Panc1 (cell line): ENCODE results near the gene ZNF609. TPM values are rescaled to one million over a fixed set of nuclear protein-coding genes. Genes with fewer than 3 reads are reported as not detected.

Source experiments
- ATAC-seq: fragments of 200-7000 bp; cut with Tn5 transposase; 2 replicates; pipeline ENCODE4 v1.9.1; 2020; ENCODE audit warnings: mild to moderate bottlenecking, moderate library complexity
- BruUV-seq: library from RNA; stranded (reverse); fragments of 400-500 nt; replicated peaks from 2 replicates; lab custom pipeline; 2021; lab: Mats Ljungman, UMichigan
- CTCF ChIA-PET: fragments of 300-600 bp; sonication (Branson Sonifier 250); formaldehyde crosslinking; loops from one replicate; lab custom pipeline; 2022; ENCODE audit warnings: antibody characterized with exemption; lab: Charles Lee
- POLR2A ChIA-PET: fragments of 300-600 bp; sonication (Branson Sonifier 250); formaldehyde crosslinking; loops from one replicate; lab custom pipeline; 2022; ENCODE audit warnings: antibody characterized with exemption; lab: Charles Lee
- DNase-seq: peaks from one replicate; pipeline ENCODE4 v3.0.0-alpha.2; 2010; ENCODE audit warnings: low read depth, low spot score
- H3K27ac ChIP-seq: 2 replicates; pipeline ENCODE4 v1.5.1; 2011; ENCODE audit warnings: mild to moderate bottlenecking, low read length, inconsistent platforms
- H3K27me3 ChIP-seq: fragments of 200-500 bp; sonication (Bioruptor generic); 2 replicates; pipeline ENCODE4 v1.6.0; 2014; ENCODE audit warnings: low read length, inconsistent platforms; ENCODE audit not compliant: control insufficient read depth, insufficient read depth
- H3K36me3 ChIP-seq: fragments of 200-500 bp; sonication (Bioruptor generic); 2 replicates; pipeline ENCODE4 v1.5.1; 2014; ENCODE audit warnings: inconsistent platforms, mild to moderate bottlenecking, low read length, moderate library complexity; ENCODE audit not compliant: control insufficient read depth, insufficient read depth
- H3K4me1 ChIP-seq: 2 replicates; pipeline ENCODE4 v1.5.1; 2011; ENCODE audit warnings: inconsistent platforms, mild to moderate bottlenecking, low read length, moderate library complexity; ENCODE audit not compliant: control insufficient read depth, insufficient read depth
- H3K4me3 ChIP-seq, 2 experiments: 2 replicates each; pipeline ENCODE4 v1.5.1; 2011 to 2012; ENCODE audit warnings: low read depth in 2 of 2, low read length in 2 of 2, mild to moderate bottlenecking in 2 of 2, inconsistent platforms in 1 of 2, moderate library complexity in 1 of 2
- H3K9me3 ChIP-seq: fragments of 200-500 bp; sonication (Bioruptor generic); 2 replicates; pipeline ENCODE4 v1.5.1; 2014; ENCODE audit warnings: low read depth, mild to moderate bottlenecking, inconsistent platforms, low read length, moderate library complexity; ENCODE audit not compliant: control insufficient read depth, insufficient read depth
- POLR2AphosphoS5 ChIP-seq: IDR thresholded peaks from 2 replicates; pipeline ENCODE4 v1.6.1; 2012; ENCODE audit warnings: mild to moderate bottlenecking, low read depth, low read length, moderate library complexity
- SIN3A ChIP-seq: IDR thresholded peaks from 2 replicates; pipeline ENCODE4 v1.6.1; 2012; ENCODE audit warnings: low read depth, mild to moderate bottlenecking, low read length, moderate library complexity, borderline replicate concordance; ENCODE audit not compliant: insufficient read depth
- TCF7L2 ChIP-seq: IDR thresholded peaks from 2 replicates; pipeline ENCODE4 v1.6.1; 2011; ENCODE audit warnings: mild to moderate bottlenecking, low read depth, low read length, inconsistent platforms
- in situ Hi-C: cut with HindIII; loops from 2 replicates; pipeline ENCODE4 v1.10.0; 2016; ENCODE audit warnings: low sequenced_read_pairs, low pct_unique_long_range_greater_than_20kb
- intact Hi-C: fragments of 100-400 bp; cut with micrococcal nuclease; formaldehyde crosslinking; loops from one replicate; pipeline ENCODE4 v1.10.0; 2022; ENCODE audit not compliant: unreplicated experiment
- total RNA-seq: library from RNA; stranded (reverse); gene quantifications from one replicate; pipeline ENCODE4 v1.2.1, GENCODE V29; 2021; ENCODE audit not compliant: unreplicated experiment
- TF ChIP-seq, protein P1 (sequence below): fragments of 450-650 bp; IDR thresholded peaks from 2 replicates; pipeline ENCODE4 v1.5.1; 2017; ENCODE audit warnings: mild to moderate bottlenecking
- TF ChIP-seq, protein P2 (sequence below), 2 experiments: IDR thresholded peaks; 2 replicates each; pipeline ENCODE4 v1.6.1; 2011 to 2012; ENCODE audit warnings: low read depth in 2 of 2, control low read depth in 1 of 2, low read length in 1 of 2, mild to moderate bottlenecking in 1 of 2, moderate library complexity in 1 of 2; ENCODE audit not compliant: insufficient read depth in 1 of 2

ZNF609 gene
- total RNA-seq, 1 experiment from 2014 or later: 47.2 TPM

DNA sequence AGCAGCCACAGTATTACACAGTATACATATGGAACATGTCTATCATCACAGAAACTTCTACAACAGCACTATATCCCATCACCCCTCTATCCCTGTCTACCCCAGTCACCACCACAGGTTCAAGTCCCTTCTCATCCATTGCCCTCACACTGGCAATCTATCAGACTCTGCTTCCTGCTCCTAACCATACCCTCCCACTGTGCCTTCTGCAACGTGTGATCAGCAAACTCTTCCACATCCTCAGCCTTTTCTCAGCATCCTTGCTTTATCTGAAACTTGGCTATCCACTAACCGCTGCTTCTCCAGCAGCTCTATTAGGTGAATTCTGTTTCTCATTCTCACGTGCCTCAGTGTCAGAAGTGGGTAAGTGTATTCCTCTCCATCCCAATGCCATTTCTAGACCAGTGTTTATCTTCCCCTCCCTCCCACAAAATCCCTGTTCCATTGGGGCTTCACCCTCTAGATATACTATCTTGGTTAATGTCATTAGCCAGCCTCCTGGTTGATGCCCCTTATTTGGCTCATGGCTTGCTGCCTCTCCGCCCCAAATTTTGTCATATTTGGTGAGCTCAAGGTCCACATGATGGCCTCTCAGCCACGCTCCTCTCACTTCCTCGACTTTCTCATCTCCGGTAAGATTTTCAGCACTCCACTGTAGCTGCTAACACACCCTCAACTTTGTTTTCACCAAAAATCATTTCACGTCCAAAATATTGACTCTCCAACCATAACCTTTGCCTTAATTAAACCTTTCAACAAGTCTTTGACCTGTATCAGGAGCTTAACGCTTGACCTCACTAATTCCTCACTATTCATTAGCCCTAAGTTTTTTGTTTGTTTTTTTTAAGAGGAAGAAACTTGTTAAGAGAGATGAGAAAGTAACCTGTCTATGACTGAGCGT lies 245.9 kb downstream of the ZNF609 start:
- BruUV-seq: no TSS peak
- no peaks in the 10 kb centered on the region for H3K9me3 ChIP-seq
- in situ Hi-C loops: no loop called here
- TF ChIP-seq, protein P1, sequence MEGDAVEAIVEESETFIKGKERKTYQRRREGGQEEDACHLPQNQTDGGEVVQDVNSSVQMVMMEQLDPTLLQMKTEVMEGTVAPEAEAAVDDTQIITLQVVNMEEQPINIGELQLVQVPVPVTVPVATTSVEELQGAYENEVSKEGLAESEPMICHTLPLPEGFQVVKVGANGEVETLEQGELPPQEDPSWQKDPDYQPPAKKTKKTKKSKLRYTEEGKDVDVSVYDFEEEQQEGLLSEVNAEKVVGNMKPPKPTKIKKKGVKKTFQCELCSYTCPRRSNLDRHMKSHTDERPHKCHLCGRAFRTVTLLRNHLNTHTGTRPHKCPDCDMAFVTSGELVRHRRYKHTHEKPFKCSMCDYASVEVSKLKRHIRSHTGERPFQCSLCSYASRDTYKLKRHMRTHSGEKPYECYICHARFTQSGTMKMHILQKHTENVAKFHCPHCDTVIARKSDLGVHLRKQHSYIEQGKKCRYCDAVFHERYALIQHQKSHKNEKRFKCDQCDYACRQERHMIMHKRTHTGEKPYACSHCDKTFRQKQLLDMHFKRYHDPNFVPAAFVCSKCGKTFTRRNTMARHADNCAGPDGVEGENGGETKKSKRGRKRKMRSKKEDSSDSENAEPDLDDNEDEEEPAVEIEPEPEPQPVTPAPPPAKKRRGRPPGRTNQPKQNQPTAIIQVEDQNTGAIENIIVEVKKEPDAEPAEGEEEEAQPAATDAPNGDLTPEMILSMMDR: no peak
- no peak for TF ChIP-seq SIN3A
- no peak for TF ChIP-seq TCF7L2
- TF ChIP-seq, protein P2, sequence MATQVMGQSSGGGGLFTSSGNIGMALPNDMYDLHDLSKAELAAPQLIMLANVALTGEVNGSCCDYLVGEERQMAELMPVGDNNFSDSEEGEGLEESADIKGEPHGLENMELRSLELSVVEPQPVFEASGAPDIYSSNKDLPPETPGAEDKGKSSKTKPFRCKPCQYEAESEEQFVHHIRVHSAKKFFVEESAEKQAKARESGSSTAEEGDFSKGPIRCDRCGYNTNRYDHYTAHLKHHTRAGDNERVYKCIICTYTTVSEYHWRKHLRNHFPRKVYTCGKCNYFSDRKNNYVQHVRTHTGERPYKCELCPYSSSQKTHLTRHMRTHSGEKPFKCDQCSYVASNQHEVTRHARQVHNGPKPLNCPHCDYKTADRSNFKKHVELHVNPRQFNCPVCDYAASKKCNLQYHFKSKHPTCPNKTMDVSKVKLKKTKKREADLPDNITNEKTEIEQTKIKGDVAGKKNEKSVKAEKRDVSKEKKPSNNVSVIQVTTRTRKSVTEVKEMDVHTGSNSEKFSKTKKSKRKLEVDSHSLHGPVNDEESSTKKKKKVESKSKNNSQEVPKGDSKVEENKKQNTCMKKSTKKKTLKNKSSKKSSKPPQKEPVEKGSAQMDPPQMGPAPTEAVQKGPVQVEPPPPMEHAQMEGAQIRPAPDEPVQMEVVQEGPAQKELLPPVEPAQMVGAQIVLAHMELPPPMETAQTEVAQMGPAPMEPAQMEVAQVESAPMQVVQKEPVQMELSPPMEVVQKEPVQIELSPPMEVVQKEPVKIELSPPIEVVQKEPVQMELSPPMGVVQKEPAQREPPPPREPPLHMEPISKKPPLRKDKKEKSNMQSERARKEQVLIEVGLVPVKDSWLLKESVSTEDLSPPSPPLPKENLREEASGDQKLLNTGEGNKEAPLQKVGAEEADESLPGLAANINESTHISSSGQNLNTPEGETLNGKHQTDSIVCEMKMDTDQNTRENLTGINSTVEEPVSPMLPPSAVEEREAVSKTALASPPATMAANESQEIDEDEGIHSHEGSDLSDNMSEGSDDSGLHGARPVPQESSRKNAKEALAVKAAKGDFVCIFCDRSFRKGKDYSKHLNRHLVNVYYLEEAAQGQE (IDR thresholded peaks at IDR 0.05; ENCODE audit: insufficient read depth in 1 of 2, low read depth in 2 of 2, low read length in 1 of 2): no peak
- no peak for TF ChIP-seq POLR2AphosphoS5
- peaks cover 13% of the 10 kb centered on the region for H3K4me1 ChIP-seq
- H3K27me3 ChIP-seq: no peaks in the 10 kb centered on the region
- H3K4me3 ChIP-seq: no peak overlapping the region
- no peaks in the 10 kb centered on the region; the same call in 1 of the 2 replicates for H3K36me3 ChIP-seq
- ChIA-PET POLR2A (no interaction called here), CTCF (no interaction called here)
- intact Hi-C loops: no loop called here
- H3K27ac ChIP-seq: no peak overlapping the region
- ATAC-seq (no peak), DNase-seq (no peak)

DNA sequence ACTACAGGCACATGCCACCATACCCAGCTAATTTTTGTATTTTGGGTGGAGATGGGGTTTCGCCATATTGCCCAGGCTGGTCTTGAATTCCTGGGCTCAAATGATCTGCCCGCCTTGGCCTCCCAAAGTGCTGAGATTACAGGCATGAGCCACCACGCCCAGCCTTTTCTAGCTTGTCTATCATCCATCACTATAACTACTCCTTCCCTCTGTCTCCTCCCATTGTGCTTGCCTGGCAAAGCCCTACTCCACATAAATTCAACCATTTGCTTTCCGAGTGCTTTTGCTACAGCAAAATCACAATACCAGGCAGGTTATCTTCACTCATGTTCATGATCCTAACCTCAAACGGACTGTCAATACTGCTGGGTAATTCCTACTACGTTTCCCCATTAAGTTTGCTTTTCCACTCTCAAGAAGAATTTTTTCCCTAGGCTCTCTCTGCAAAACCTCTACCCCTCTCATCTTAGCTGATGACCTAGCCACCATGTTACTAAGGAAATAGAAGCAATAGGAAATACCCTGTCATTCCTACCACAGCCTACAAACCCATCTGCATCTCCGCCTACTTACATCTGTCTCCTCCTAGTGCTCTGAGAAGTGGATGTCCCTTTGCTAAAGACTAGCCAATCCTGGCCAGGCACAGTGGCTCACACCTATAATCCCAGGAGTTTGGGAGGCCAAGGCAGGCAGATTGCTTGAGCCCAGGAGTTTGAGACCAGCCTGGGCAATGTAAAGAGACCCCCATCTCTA lies 250.5 kb downstream of the ZNF609 start:
- in situ Hi-C loops: no loop called here
- ChIA-PET CTCF (interaction anchor here (1.1 kb wide), 1 partner anchor 98 kb away, joined by 6 read pairs; no protein-coding TSS in a partner anchor), POLR2A (no interaction called here)
- ATAC-seq (no peak), DNase-seq (no peak)
- no peak overlapping the region for H3K4me3 ChIP-seq
- H3K9me3 ChIP-seq: no peaks in the 10 kb centered on the region
- no peak for TF ChIP-seq TCF7L2
- no peak for TF ChIP-seq SIN3A
- no TSS peak for BruUV-seq
- H3K4me1 ChIP-seq: no peaks in the 10 kb centered on the region
- no peaks in the 10 kb centered on the region for H3K27me3 ChIP-seq
- intact Hi-C loops: no loop called here
- H3K27ac ChIP-seq: no peak overlapping the region
- H3K36me3 ChIP-seq: no peaks in the 10 kb centered on the region
